ENCODE results near the gene SMG7.

DNA sequence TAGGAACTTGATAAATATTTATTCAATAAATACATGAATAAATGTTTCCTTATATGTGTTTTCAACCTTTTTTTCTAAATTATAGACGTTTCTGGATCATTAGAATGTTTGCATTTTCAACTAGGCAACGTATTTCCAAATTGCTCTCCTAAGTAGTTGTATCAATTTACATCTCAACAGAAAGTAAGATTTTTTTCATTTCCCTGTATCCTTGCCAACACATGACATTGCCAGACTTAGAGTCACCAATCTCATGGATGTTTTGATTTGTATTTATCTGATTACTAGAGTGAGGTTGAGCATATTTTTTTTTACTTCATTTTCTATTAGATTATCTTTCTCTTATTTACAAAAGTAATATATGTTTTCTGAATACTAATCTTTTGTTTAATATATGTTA, 22.2 kb upstream of the SMG7 start:
- TF ChIP-seq, protein P1, sequence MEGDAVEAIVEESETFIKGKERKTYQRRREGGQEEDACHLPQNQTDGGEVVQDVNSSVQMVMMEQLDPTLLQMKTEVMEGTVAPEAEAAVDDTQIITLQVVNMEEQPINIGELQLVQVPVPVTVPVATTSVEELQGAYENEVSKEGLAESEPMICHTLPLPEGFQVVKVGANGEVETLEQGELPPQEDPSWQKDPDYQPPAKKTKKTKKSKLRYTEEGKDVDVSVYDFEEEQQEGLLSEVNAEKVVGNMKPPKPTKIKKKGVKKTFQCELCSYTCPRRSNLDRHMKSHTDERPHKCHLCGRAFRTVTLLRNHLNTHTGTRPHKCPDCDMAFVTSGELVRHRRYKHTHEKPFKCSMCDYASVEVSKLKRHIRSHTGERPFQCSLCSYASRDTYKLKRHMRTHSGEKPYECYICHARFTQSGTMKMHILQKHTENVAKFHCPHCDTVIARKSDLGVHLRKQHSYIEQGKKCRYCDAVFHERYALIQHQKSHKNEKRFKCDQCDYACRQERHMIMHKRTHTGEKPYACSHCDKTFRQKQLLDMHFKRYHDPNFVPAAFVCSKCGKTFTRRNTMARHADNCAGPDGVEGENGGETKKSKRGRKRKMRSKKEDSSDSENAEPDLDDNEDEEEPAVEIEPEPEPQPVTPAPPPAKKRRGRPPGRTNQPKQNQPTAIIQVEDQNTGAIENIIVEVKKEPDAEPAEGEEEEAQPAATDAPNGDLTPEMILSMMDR (IDR thresholded peaks at IDR 0.05): no peak
- TF ChIP-seq POLR2A (IDR thresholded peaks at IDR 0.05): no peak
